ENCODE data around the gene DSCAML1. TPM values are rescaled to one million over a fixed set of nuclear protein-coding genes. Genes with fewer than 3 reads are reported as not detected.

The DSCAML1 gene
- total and polyA plus RNA-seq, 2 of the 8 experiments (the other 6 are each of a cell fraction or from before 2014, with no cell fraction given): 0.19 to 0.24 TPM

GRCh38 chr11:117444256-117444655, 352.8 kb downstream of the DSCAML1 start:
- H2AK5ac ChIP-seq (ENCODE audit: low read depth, low read length): no peak overlapping the region
- H3K9me3 ChIP-seq (ENCODE audit: insufficient read depth in 2 of 2, low read depth in 1 of 2, low read length in 1 of 2): no peaks in the 10 kb centered on the region
- H2BK20ac ChIP-seq (ENCODE audit: low read length): no peak overlapping the region
- no peak overlapping the region for H3K9ac ChIP-seq (replicated peaks in 1 of 4; ENCODE audit: extremely low read depth in 1 of 4, low read depth in 3 of 4, low read length in 3 of 4)
- TF ChIP-seq HDAC6 (IDR thresholded peaks at IDR 0.05; ENCODE audit: low read depth, low read length): no peak
- TF ChIP-seq CEBPB (IDR thresholded peaks at IDR 0.05; ENCODE audit: low read depth, low read length): no peak
- no peak for TF ChIP-seq EZH2 (IDR thresholded peaks at IDR 0.05; ENCODE audit: low read depth, low read length, severe bottlenecking)
- no peak for TF ChIP-seq MAX (IDR thresholded peaks at IDR 0.05)
- no peak for TF ChIP-seq GTF2F1 (IDR thresholded peaks at IDR 0.05; ENCODE audit: borderline replicate concordance, low read depth, low read length)
- no peak for TF ChIP-seq JUN (IDR thresholded peaks at IDR 0.05; ENCODE audit: low read depth, low read length)
- TF ChIP-seq CBX5 (IDR thresholded peaks at IDR 0.05; ENCODE audit: low read depth, low read length): no peak
- TF ChIP-seq PHF8 (conservative IDR thresholded peaks at IDR 0.05; ENCODE audit: low read depth, low read length): no peak
- TF ChIP-seq BRCA1 (IDR thresholded peaks at IDR 0.05; ENCODE audit: low read depth, low read length): no peak
- no peak overlapping the region for H3K14ac ChIP-seq (ENCODE audit: insufficient read length)
- no peak overlapping the region; the same call in 1 of the 2 replicates for H2BK5ac ChIP-seq (ENCODE audit: low read depth, low read length)
- H3K4me2 ChIP-seq (ENCODE audit: insufficient read depth in 1 of 2, low read depth in 2 of 2, low read length in 2 of 2): no peak overlapping the region
- H2BK15ac ChIP-seq (ENCODE audit: low read length): 0 out of 2 replicates have a peak overlapping the region, but pooled peaks have one; percentile 98
- H3K27me3 ChIP-seq (replicated peaks in 1 of 4; ENCODE audit: control insufficient read depth in 3 of 4, extremely low read depth in 1 of 4, insufficient read depth in 3 of 4, low read length in 3 of 4): peaks cover 0 to 6% (median 0%) of the 10 kb centered on the region in 4 experiments; a peak in 4 of 7 replicates
- H3K23me2 ChIP-seq (ENCODE audit: low read depth, low read length): peaks cover 3% of the 10 kb centered on the region; the same call in 1 of the 2 replicates
- no peak overlapping the region for H4K91ac ChIP-seq (replicated peaks; ENCODE audit: insufficient read length, low read length)
- H3K4me3 ChIP-seq (ENCODE audit: extremely low read depth in 1 of 4, insufficient read depth in 2 of 4, low read depth in 3 of 4, low read length in 4 of 4): no peak overlapping the region
- peaks cover 0 to 5% of the 10 kb centered on the region in 2 experiments for H4K20me1 ChIP-seq (replicated peaks in 1 of 2; ENCODE audit: control insufficient read depth in 1 of 2, insufficient read depth in 2 of 2, low read length in 2 of 2)
- ChIA-PET POLR2A (ENCODE audit: partially characterized antibody) (interaction anchor here (1.4 to 1.8 kb wide), 2 partner anchors 13 to 58 kb away, joined by 4 read pairs; no protein-coding TSS in a partner anchor), CTCF (ENCODE audit: partially characterized antibody) (interaction anchor here (0.6 to 6.5 kb wide), 62 partner anchors 11 to 503 kb away, joined by 3 to 75 read pairs (median 5); no protein-coding TSS in a partner anchor)
- H3K79me1 ChIP-seq (ENCODE audit: low read depth, low read length): no peaks in the 10 kb centered on the region
- H3K79me2 ChIP-seq (ENCODE audit: control insufficient read depth in 1 of 2, insufficient read depth in 2 of 2, low read length in 2 of 2): no peaks in the 10 kb centered on the region; a peak in 1 of 4 replicates
- 85% methylated on average over 8 of the region's 8 CpGs; no CpG with 5 or more reads in 1 of the 2 experiments for WGBS, 2 experiments (ENCODE audit: extremely low coverage in 1 of 2, insufficient coverage in 1 of 2, insufficient read length in 1 of 2, insufficient replicate concordance in 2 of 2, low coverage in 1 of 2, low lambda C conversion rate in 2 of 2, missing lambda C conversion rate in 1 of 2)
- H3K4me1 ChIP-seq (replicated peaks in 1 of 4; ENCODE audit: control insufficient read depth in 3 of 4, insufficient read depth in 4 of 4, low read length in 3 of 4): peaks cover 0 to 8% (median 1%) of the 10 kb centered on the region in 4 experiments; a peak in 3 of 7 replicates
- H3K56ac ChIP-seq (replicated peaks; ENCODE audit: insufficient read length, low read depth, low read length): no peak overlapping the region
- H4K5ac ChIP-seq (ENCODE audit: insufficient read length, low read depth, low read length): no peak overlapping the region
- no peak overlapping the region for H3K18ac ChIP-seq (ENCODE audit: extremely low read depth, low read length)
- no peak for DNase-seq (ENCODE audit: low read depth in 1 of 2, low spot score in 2 of 2)
- no peaks in the 10 kb centered on the region for H3K36me3 ChIP-seq (ENCODE audit: control insufficient read depth in 2 of 4, insufficient read depth in 4 of 4, low read length in 3 of 4)
- no peak overlapping the region for H2BK120ac ChIP-seq (replicated peaks; ENCODE audit: low read depth, low read length)
- FAIRE-seq: no peak
- H4K8ac ChIP-seq (ENCODE audit: extremely low read depth, insufficient read depth, low read length): no peak overlapping the region
- no peak overlapping the region for H3K23ac ChIP-seq (ENCODE audit: insufficient read length)
- no peak overlapping the region for H3K27ac ChIP-seq (ENCODE audit: low read depth, low read length)
- no peak overlapping the region for H2AFZ ChIP-seq (ENCODE audit: low read length)
- H2BK12ac ChIP-seq (ENCODE audit: low read depth, low read length): no peak overlapping the region
- H3K4ac ChIP-seq (replicated peaks; ENCODE audit: insufficient read length, low read depth, low read length): no peak overlapping the region

Measured in H1 (cell line).